GM18519 (cell line): ENCODE measurements around the gene TRIM71.
"Not testable (repeated sequence)": the region's sequence is repeated elsewhere in the genome, so short reads cannot be mapped to it uniquely, and the experiment has no call there.

ENCODE experiments used
- ATAC-seq: cut with Tn5 transposase; IDR thresholded peaks from one replicate; pipeline ENCODE4 v1.9.1; 2021; ENCODE audit warnings: mild to moderate bottlenecking, moderate library complexity; ENCODE audit not compliant: unreplicated experiment, low FRiP score

Gene TRIM71

GRCh38 chr3:32841867-32842470 lies 24.2 kb downstream of the TRIM71 start:
- no peak for ATAC-seq

- ATAC-seq: no peak
Observed at GRCh38 chr3:32842531-32842931, 24.7 kb downstream of the TRIM71 start.

GRCh38 chr3:32842987-32843386 lies 25.2 kb downstream of the TRIM71 start:
- ATAC-seq: no peak

GRCh38 chr3:32843510-32844321 lies 25.9 kb downstream of the TRIM71 start:
- no peak for ATAC-seq

- no peak for ATAC-seq
Observed at GRCh38 chr3:32844322-32844654, 26.5 kb downstream of the TRIM71 start.

GRCh38 chr3:32844914-32845313 lies 27.1 kb downstream of the TRIM71 start:
- no peak for ATAC-seq

GRCh38 chr3:32845546-32845945 lies 27.7 kb downstream of the TRIM71 start:
- not testable (repeated sequence) for ATAC-seq

GRCh38 chr3:32847045-32847444 lies 29.2 kb downstream of the TRIM71 start:
- not testable (repeated sequence) for ATAC-seq

- ATAC-seq: no peak
Observed at GRCh38 chr3:32847528-32847927, 29.7 kb downstream of the TRIM71 start.

- ATAC-seq: no peak
Observed at GRCh38 chr3:32848215-32848614, 30.4 kb downstream of the TRIM71 start.

GRCh38 chr3:32849046-32849445 lies 31.2 kb downstream of the TRIM71 start:
- no peak for ATAC-seq

- ATAC-seq: no peak
Observed at GRCh38 chr3:32850226-32850625, 32.4 kb downstream of the TRIM71 start.

GRCh38 chr3:32850636-32851035 lies 32.8 kb downstream of the TRIM71 start:
- ATAC-seq: no peak

GRCh38 chr3:32852146-32852545 lies 34.3 kb downstream of the TRIM71 start:
- ATAC-seq: no peak

GRCh38 chr3:32855350-32855953 lies 37.7 kb downstream of the TRIM71 start:
- no peak for ATAC-seq

- no peak for ATAC-seq
Observed at GRCh38 chr3:32856355-32856889, 38.6 kb downstream of the TRIM71 start.

GRCh38 chr3:32856901-32857507 lies 39.2 kb downstream of the TRIM71 start:
- ATAC-seq: no peak

- ATAC-seq: no peak
Observed at GRCh38 chr3:32857921-32858320, 40.1 kb downstream of the TRIM71 start.

- no peak for ATAC-seq
Observed at GRCh38 chr3:32859604-32860237, 41.9 kb downstream of the TRIM71 start.

- no peak for ATAC-seq
Observed at GRCh38 chr3:32860499-32860898, 42.7 kb downstream of the TRIM71 start.

- no peak for ATAC-seq
Observed at GRCh38 chr3:32861681-32862080, 43.9 kb downstream of the TRIM71 start.
